Kidney epithelial cell (primary cell): ENCODE results near the gene ITGBL1. TPM values are rescaled to one million over a fixed set of nuclear protein-coding genes. Genes with fewer than 3 reads are reported as not detected.

ENCODE experiments used
- DNase-seq: peaks from one replicate; pipeline ENCODE4 v3.0.0-alpha.2; 2010; ENCODE audit warnings: low read depth
- H3K27me3 ChIP-seq: 2 replicates; pipeline ENCODE4 v1.6.0; 2011; ENCODE audit warnings: low read length; ENCODE audit not compliant: control insufficient read depth, insufficient read depth
- H3K36me3 ChIP-seq: 2 replicates; pipeline ENCODE4 v1.5.1; 2011; ENCODE audit warnings: low read length; ENCODE audit not compliant: control insufficient read depth, insufficient read depth
- H3K4me3 ChIP-seq: 2 replicates; pipeline ENCODE4 v1.5.1; 2011; ENCODE audit warnings: low read depth, mild to moderate bottlenecking, control low read depth, low read length
- CTCF ChIP-seq: IDR thresholded peaks from 2 replicates; pipeline ENCODE4 v1.5.1; 2011; ENCODE audit warnings: mild to moderate bottlenecking, moderate library complexity, low read length, control low read depth, inconsistent platforms; ENCODE audit not compliant: insufficient read depth, poor library complexity, severe bottlenecking
- total RNA-seq: library from RNA; depleted of rRNA; stranded (reverse); fragments of >200 nt; gene quantifications from 2 replicates; pipeline ENCODE4 v1.2.3, GENCODE V29; 2015

The ITGBL1 gene
- total RNA-seq, 1 donor from 2014 or later = 0.21 TPM

GRCh38 chr13:101612735-101613134 lies 160.3 kb downstream of the ITGBL1 start:
- no peak for TF ChIP-seq CTCF
- H3K27me3 ChIP-seq = no peaks in the 10 kb centered on the region
- no peak for DNase-seq

GRCh38 chr13:101614491-101614890 lies 162.0 kb downstream of the ITGBL1 start:
- Histone ChIP-seq H3K27me3 (no peaks in the 10 kb centered on the region), H3K4me3 (no peak overlapping the region), H3K36me3 (no peaks in the 10 kb centered on the region)
- no peak for TF ChIP-seq CTCF
- no peak for DNase-seq

More at GRCh38 chr13:101612735-101613134, 160.3 kb downstream of the ITGBL1 start:
- Histone ChIP-seq H3K4me3 (no peak overlapping the region), H3K36me3 (no peaks in the 10 kb centered on the region)

GRCh38 chr13:101618440-101619187 lies 166.1 kb downstream of the ITGBL1 start:
- TF ChIP-seq CTCF = no peak
- DNase-seq = no peak
- H3K36me3 ChIP-seq = no peaks in the 10 kb centered on the region

GRCh38 chr13:101621099-101621498 lies 168.6 kb downstream of the ITGBL1 start:
- no peak for TF ChIP-seq CTCF
- no peaks in the 10 kb centered on the region for H3K36me3 ChIP-seq
- no peaks in the 10 kb centered on the region for H3K27me3 ChIP-seq
- H3K4me3 ChIP-seq = no peak overlapping the region
- DNase-seq = no peak

More at GRCh38 chr13:101618440-101619187, 166.1 kb downstream of the ITGBL1 start:
- Histone ChIP-seq H3K27me3 (no peaks in the 10 kb centered on the region), H3K4me3 (no peak overlapping the region)

GRCh38 chr13:101623470-101624209 lies 171.2 kb downstream of the ITGBL1 start:
- no peak for DNase-seq
- H3K4me3 ChIP-seq = no peak overlapping the region
- TF ChIP-seq CTCF = no peak
- no peaks in the 10 kb centered on the region for H3K27me3 ChIP-seq
- no peaks in the 10 kb centered on the region for H3K36me3 ChIP-seq
